Right lobe of liver (tissue), 4 donors: ENCODE results near the gene SMPD3.

Experiments used
- CTCF ChIP-seq, 4 donors: fragments of 200-600 bp in 3 of 4; fragments of 450-650 bp in 1 of 4; IDR thresholded peaks; one replicate each; pipeline versions ENCODE4 v1.5.1 to v1.8.0; 2016 to 2022; ENCODE audit warnings: antibody characterized with exemption in 4 of 4, mild to moderate bottlenecking in 2 of 4
- POLR2A ChIP-seq: fragments of 450-650 bp; IDR thresholded peaks from one replicate; pipeline ENCODE4 v1.6.1; 2017; ENCODE audit warnings: antibody characterized with exemption, mild to moderate bottlenecking
- donor health status: DM: no; HTN: no; CAD: no.
- donor health status: DM: no; HTN: no; CAD: no.
- donor health status: DM: no; HTN: yes; CAD: no.

GRCh38 chr16:68458101-68458500 lies 9.8 kb upstream of the SMPD3 start:
- TF ChIP-seq CTCF (IDR thresholded peaks at IDR 0.05) (no peak), POLR2A (no peak)
